ENCODE measurements around the gene RINL.
"Not testable (repeated sequence)": the region's sequence is repeated elsewhere in the genome, so short reads cannot be mapped to it uniquely, and the experiment has no call there.

The RINL gene

GRCh38 chr19:38854961-38855360 is 23.1 kb downstream of the RINL start:
- intact Hi-C loops (cut with DNase I) = loop anchor here (5.0 kb wide), 1 partner anchor 238 kb away; the partner anchor contains the start of genes EIF3K and MAP4K1
- DNase-seq = not testable (repeated sequence)

DNA sequence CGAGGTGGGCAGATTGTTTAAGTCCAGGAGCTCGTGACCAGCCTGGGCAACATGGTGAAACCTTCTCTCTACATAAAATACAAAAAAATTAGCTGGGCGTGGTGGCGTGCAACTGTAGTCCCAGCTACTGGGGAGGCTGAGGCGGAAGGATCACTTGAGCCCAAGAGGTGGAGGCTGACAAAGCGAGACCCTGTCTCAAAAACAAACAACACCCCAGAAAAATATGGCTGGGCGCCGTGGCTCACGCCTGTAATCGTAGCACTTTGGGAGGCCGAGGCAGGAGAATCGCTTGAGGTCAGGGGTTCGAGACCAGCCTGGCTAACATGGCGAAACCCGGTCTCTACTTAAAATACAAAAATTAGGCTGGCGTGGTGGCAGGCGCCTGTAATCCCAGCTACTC is 24.9 kb downstream of the RINL start:
- DNase-seq = no peak
- intact Hi-C loops (cut with DNase I) = loop anchor here (5.0 kb wide), 1 partner anchor 236 kb away; the partner anchor contains the start of genes EIF3K and MAP4K1

DNA sequence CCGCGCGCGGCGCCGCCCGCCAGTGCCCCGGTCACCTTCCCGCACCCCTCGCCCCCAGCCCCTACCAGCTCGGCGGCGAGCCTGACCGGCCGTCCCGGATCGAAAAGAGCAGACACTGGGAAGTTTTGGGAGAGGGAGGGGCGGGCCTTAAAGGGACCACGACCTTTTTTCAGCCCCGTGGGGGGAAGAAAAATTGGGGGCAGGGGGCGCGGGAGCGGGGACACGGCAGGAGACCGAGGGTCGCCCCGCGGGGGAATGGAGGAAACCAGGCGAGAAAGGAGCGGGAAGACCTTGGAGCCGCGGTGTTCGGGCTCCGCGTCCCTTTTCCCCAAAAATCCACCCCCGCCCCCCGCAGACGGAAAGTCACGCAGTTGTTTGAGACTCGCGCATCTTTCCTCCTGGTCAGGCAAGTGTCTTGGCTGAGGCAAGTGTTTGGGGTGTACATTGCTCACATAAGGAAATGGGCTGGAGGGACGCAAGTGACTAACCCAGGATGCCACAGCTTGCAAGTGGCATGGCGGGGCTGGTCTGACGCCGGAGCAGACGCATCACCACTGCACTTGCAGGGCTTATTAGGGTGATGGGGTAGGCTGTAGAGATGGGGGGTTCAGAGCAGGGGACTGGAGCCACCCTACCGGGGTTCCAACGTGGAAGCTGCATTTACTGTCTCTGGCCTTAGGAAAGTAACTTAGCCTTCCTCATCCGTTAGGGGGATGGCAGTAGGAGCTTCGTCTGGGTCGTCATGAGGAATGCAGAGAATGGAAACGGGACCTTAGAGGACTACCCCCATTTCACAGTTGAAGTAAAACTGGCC is 25.6 kb downstream of the RINL start:
- intact Hi-C loops (cut with DNase I) = loop anchor here (5.0 kb wide), 1 partner anchor 235 kb away; the partner anchor contains the start of genes EIF3K and MAP4K1
- peak in 40 of 42 donors; percentile 17 to 76 (median 52) for DNase-seq

DNA sequence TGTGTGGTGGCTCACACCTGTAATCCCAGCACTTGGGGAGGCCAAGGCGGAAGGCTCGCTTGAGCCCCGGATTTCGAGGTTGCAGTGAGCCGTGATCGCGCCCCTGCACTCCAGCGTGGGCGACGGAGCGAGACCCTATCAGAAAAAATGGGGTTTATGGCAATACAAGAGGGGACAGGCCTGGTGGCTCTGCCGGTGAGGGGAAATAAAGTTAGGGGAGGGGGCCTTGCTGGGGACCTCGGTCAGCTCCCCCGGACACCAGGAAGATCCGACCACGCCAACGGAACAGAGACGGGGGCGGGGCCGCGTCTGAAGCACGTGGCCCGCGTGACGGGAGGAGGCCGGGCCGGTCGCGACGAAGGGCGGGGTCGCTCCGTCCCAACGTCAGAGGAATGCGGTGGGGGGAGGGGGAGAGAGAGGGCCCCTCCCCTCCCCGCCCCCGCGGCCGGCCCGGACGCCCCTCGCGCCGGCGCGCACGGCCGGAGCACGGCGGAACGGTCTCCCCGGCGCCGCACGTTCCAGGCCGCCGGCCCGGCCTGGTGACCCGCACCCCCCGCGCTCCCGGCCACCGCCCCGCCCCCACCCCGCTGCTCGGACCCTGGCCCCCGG is 26.3 kb downstream of the RINL start:
- DNase-seq = peak; percentile 81 to 97 (median 94)
- intact Hi-C loops (cut with DNase I) = loop anchor here (5.0 kb wide), 1 partner anchor 234 kb away; the partner anchor contains the start of genes EIF3K and MAP4K1

DNA sequence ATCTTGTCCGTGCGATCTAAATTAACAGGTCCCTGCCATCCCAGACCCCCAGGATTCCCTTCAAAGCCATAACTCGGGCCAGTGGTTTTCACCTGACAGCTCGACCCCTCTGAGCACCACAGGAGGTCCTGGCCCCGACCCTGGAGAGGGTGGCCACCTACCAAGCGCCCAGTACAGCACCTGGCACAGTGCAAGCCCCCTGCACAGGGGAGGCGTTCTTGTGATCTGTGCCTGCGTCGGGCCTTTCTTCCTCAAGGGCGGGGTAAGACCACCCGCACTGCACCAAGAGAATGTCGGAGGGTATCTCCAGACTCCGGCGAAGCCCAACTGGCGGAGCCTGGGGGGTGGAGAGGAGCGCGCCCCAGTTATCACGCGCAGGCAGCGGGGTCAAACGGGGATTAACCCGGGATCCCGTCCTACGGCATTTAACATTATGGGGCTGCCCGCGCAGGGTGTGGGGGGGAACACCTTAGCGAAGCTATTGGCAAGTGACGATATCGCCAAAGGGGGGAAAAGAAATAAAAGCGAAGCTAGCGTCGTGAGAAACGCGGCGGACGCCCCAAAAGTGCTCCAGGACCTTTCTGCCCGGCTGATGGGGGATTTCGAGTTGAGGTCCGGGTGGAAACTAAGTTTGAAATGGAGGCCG is 27.0 kb downstream of the RINL start:
- intact Hi-C loops (cut with DNase I) = loop anchor here (5.0 kb wide), 1 partner anchor 234 kb away; the partner anchor contains the start of genes EIF3K and MAP4K1
- DNase-seq = peak in 34 of 42 donors; percentile 6 to 64 (median 32)

DNA sequence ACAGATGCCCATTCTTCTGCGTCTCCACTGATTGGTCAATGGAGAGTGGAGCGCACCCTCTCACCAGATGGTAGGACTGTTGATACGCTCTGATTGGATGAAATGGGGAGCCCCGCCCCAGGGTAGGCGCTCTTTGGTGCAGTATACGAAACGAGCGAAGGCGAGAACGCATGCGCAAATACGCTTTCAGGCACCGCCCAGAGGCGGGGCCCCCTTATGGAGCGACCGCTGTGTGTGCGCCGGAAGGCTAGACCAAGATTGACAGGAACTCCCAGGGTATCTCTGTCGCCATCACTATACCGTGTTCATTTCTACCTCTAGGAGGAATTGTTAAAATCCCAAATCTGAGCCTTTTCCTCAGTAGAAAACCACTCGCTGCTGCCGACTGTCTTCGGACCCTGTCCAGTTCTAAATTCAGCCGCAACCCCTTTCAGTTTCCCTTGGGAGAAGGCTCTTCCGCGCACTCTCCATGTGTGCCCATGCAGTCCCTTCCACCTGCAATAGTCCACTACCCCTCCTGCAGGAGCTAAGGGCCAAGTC is 27.6 kb downstream of the RINL start:
- DNase-seq = peak in 25 of 42 donors; percentile 98 to 100 (median 100)

DNA sequence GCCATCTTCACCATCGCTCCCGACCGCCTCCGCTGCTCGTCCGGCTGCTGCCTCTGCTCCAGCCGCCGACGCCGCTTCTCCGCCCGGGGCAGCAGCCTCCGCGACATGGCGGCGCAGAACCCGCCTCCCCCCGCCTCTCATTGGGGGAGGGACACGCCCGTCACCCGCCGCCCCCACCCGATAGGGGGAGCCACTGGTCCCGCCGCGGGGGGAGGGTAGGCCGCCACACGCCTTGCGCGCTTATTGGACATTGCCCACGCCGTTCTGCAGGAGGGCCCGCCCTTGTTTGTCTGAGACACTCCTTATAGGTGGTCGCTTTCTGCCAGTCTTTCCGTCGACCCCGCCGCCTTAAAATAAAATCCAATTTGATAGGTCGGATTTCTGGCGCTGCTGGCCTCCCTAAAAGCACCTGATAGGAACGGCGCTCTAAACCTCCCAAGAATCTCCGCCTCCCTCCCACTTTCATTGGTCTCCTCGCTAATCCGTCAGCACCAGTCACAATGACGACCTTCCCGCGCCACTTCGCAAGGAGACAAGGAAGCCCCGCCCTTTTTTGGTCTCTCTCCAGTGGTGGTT is 28.1 kb downstream of the RINL start, which contains the start of gene HNRNPL:
HNRNPL (minus strand) TSS at position 127 of the 576 bp plus-strand sequence; CDS start at position 107, 20 bp downstream.
- peak in 41 of 42 donors; percentile 98 to 100 (median 100) for DNase-seq
- intact Hi-C loops (cut with DNase I) = loop anchor here (5.0 to 10.0 kb wide), 3 partner anchors 47 to 233 kb away; partner anchors contain the start of genes ACTN4, EIF3K, MAP4K1 and NFKBIB

More for the DNA sequence above, 27.6 kb downstream of the RINL start:
- intact Hi-C loops (cut with DNase I) = loop anchor here (5.0 kb wide), 1 partner anchor 233 kb away; the partner anchor contains the start of genes EIF3K and MAP4K1

GRCh38 chr19:38849147-38849859 is 28.8 kb downstream of the RINL start:
- DNase-seq = peak; percentile 80 to 98 (median 94)
- intact Hi-C loops (cut with DNase I) = loop anchor here (5.0 to 10.0 kb wide), 2 partner anchors 48 to 205 kb away; partner anchors contain the start of genes ACTN4, NFKBIB and SIRT2

DNA sequence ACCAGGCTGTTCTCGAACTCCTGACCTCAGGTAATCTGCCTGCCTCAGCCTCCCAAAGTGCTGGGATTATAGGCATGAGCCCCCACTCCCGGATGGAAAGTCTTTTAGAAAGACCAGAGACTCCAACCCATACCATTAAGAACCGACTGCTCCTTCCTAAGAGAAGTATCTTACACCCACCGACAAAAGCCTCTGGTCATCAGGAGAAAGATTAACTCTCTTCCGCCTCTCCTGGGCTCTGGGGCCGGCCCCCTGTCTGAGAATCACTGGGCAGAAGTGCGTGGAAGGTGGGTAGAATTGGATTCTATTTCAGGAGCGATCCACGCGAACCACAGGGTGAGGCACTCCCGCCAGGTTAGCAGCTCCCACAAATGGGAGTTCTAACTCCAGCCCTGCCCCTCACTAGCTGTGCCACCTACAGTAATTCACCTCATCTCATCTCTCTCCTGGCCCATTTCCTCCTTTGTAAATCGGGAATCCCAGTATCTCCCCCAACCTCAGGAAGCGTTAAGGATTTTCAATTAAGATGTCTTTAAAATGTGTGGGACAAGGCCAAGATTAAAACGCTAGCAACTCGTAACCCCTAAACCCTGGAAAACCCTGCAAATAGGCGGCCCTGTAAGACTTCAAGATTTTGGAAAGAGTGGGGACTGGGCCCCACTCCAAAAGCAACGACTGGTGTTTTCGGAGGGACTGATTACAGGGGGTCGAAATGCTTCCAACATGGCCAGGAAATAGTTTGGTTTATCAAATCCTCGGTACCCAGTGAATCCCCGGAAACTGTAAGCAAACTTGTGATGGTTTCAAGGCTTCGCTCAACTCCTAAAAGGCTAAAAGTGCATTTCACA is 29.6 kb downstream of the RINL start:
- no peak for DNase-seq
- intact Hi-C loops (cut with DNase I) = loop anchor here (5.0 to 10.0 kb wide), 2 partner anchors 49 to 204 kb away; partner anchors contain the start of genes ACTN4, NFKBIB and SIRT2

GRCh38 chr19:38846097-38846496 is 32.0 kb downstream of the RINL start:
- DNase-seq = no peak
- intact Hi-C loops (cut with DNase I) = loop anchor here (5.0 to 10.0 kb wide), 2 partner anchors 51 to 201 kb away; partner anchors contain the start of genes ACTN4, NFKBIB and SIRT2

DNA sequence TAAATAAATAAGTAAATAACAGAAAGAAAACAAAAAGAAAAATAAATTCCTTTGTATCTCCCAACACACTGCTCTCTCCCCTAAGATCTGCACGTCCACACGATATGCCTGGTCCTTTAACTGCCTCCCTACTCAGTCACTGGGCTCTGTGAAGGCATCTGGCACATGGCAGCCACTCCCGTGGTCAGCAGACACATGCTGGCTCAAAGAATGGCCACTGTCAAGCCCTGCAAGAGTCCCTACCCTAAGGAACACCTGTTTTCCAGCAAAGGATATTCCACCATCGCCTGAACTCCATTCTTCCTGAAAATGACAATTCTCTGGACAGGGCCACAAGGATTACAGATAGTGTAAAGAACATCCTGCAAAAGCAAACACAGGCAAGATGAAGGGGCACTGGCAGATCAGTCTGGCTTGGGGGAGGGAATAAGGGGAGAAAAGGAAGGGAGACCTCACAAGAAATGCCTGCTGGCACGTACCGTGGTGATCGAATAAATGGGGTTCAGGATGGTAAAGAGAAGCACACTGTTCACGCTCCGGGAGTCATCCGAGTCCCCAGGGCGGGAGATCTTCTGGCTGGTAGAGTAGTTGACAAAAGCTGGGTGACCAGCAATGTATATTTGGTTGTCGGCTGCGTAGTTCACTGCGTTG is 32.6 kb downstream of the RINL start:
- intact Hi-C loops (cut with DNase I) = loop anchor here (5.0 to 10.0 kb wide), 2 partner anchors 52 to 201 kb away; partner anchors contain the start of genes ACTN4, NFKBIB and SIRT2
- no peak for DNase-seq

- intact Hi-C loops (cut with DNase I) = loop anchor here (10.0 kb wide), 1 partner anchor 199 kb away; the partner anchor contains the start of gene ACTN4
- no peak for DNase-seq
Observed at GRCh38 chr19:38844093-38844686, 33.9 kb downstream of the RINL start.

- no peak for DNase-seq
- intact Hi-C loops (cut with DNase I) = loop anchor here (10.0 kb wide), 1 partner anchor 198 kb away; the partner anchor contains the start of gene ACTN4
Observed at GRCh38 chr19:38843175-38843758, 34.8 kb downstream of the RINL start.

DNA sequence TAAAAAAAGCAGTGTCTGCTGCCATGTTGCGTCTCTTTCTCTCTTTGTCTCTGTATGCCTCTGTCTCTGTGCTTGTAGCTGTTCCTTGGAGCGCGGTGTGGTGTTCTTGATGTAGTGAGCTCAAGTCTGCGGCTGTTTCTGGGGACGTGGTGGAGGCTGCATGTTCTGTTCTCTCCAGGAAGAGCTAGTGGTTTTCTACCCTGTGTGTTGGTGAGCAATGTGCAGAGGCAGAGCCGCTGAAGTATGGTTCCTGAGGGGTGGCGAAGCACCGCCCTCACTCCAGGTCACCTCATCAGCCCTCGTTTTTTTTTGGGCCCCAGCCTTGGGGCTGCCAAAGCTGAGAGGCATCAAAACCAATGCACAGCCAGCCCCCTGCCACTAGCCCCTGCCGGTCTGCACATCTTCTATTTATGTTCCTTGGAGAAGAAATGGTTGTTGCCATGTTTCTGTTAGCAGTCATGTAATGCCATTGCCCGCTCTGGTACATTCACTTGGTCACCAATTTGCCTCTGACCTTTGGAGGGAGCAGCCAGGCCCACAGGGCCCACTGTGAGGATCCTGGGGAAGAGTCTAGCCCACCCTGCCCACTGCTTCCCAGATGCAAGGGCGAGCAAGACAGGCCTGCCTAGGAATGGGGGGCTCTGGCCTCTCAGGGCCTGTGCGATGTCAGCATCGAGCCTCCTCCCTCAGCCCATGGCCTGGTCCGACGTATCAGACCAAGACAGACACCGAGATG is 35.5 kb downstream of the RINL start:
- no peak for DNase-seq
- intact Hi-C loops (cut with DNase I) = loop anchor here (10.0 kb wide), 1 partner anchor 198 kb away; the partner anchor contains the start of gene ACTN4
